GM18519 (cell line): ENCODE results near the gene GPC6.

Experiments used
- ATAC-seq: cut with Tn5 transposase; IDR thresholded peaks from one replicate; pipeline ENCODE4 v1.9.1; 2021; ENCODE audit warnings: mild to moderate bottlenecking, moderate library complexity; ENCODE audit not compliant: unreplicated experiment, low FRiP score

Gene GPC6

GRCh38 chr13:93653776-93654175 lies 427.2 kb downstream of the GPC6 start:
- ATAC-seq, result no peak

- no peak for ATAC-seq
These were observed 428.5 kb downstream of the GPC6 start for GRCh38 chr13:93655154-93655553.

GRCh38 chr13:93660391-93661063 lies 433.9 kb downstream of the GPC6 start:
- ATAC-seq, result no peak

- no peak for ATAC-seq
These were observed 444.3 kb downstream of the GPC6 start for GRCh38 chr13:93670866-93671265.

GRCh38 chr13:93672996-93673395 lies 446.4 kb downstream of the GPC6 start:
- ATAC-seq, result no peak

- no peak for ATAC-seq
These were observed 447.3 kb downstream of the GPC6 start for GRCh38 chr13:93673885-93674284.

- no peak for ATAC-seq
These were observed 447.7 kb downstream of the GPC6 start for GRCh38 chr13:93674337-93674755.

- no peak for ATAC-seq
These were observed 453.7 kb downstream of the GPC6 start for GRCh38 chr13:93680329-93680728.

- ATAC-seq, result no peak
These were observed 459.3 kb downstream of the GPC6 start for GRCh38 chr13:93685900-93686299.

GRCh38 chr13:93686399-93686798 lies 459.8 kb downstream of the GPC6 start:
- ATAC-seq, result no peak

- no peak for ATAC-seq
These were observed 460.7 kb downstream of the GPC6 start for GRCh38 chr13:93687261-93687660.

- ATAC-seq, result no peak
These were observed 462.7 kb downstream of the GPC6 start for GRCh38 chr13:93689333-93689732.

GRCh38 chr13:93690139-93690538 lies 463.5 kb downstream of the GPC6 start:
- ATAC-seq, result no peak

GRCh38 chr13:93698016-93698613 lies 471.5 kb downstream of the GPC6 start:
- ATAC-seq, result no peak

GRCh38 chr13:93700115-93700514 lies 473.5 kb downstream of the GPC6 start:
- no peak for ATAC-seq

- no peak for ATAC-seq
These were observed 481.9 kb downstream of the GPC6 start for GRCh38 chr13:93708308-93709075.

- no peak for ATAC-seq
These were observed 483.1 kb downstream of the GPC6 start for GRCh38 chr13:93709506-93710244.

GRCh38 chr13:93714171-93714570 lies 487.6 kb downstream of the GPC6 start:
- no peak for ATAC-seq

GRCh38 chr13:93715866-93716265 lies 489.3 kb downstream of the GPC6 start:
- no peak for ATAC-seq

GRCh38 chr13:93716623-93717022 lies 490.0 kb downstream of the GPC6 start:
- ATAC-seq, result no peak

GRCh38 chr13:93721483-93721882 lies 494.9 kb downstream of the GPC6 start:
- ATAC-seq, result no peak
